ENCODE measurements around the gene FANCC. TPM values are rescaled to one million over a fixed set of nuclear protein-coding genes. Genes with fewer than 3 reads are reported as not detected.

FANCC gene
- total and polyA plus RNA-seq, 4 donors = 8.3 to 32.4 (median 11.5) TPM

- 72% methylated on average over 1 of the region's 1 CpG for WGBS
- no peak for TF ChIP-seq RXRA (IDR thresholded peaks at IDR 0.05)
- TF ChIP-seq, protein P1, sequence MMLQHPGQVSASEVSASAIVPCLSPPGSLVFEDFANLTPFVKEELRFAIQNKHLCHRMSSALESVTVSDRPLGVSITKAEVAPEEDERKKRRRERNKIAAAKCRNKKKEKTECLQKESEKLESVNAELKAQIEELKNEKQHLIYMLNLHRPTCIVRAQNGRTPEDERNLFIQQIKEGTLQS (IDR thresholded peaks at IDR 0.05) = no peak
- TF ChIP-seq HNF4A (conservative IDR thresholded peaks at IDR 0.05) = peak in 1 of 2 donors; percentile 27
- no peak for TF ChIP-seq FOXA1 (IDR thresholded peaks at IDR 0.05)
- no peaks in the 10 kb centered on the region for H3K9me3 ChIP-seq (ENCODE audit: control insufficient read depth in 4 of 4, low read length in 3 of 4)
- peak overlapping the region; percentile 25 to 34 for H3K27ac ChIP-seq (ENCODE audit: low read depth in 1 of 2, low read length in 2 of 2)
- peaks cover 6 to 50% (median 29%) of the 10 kb centered on the region in 4 donors for H3K4me1 ChIP-seq (ENCODE audit: control insufficient read depth in 4 of 4, insufficient read depth in 4 of 4, low read length in 3 of 4)
- peaks cover 8 to 69% (median 44%) of the 10 kb centered on the region in 4 donors for H3K36me3 ChIP-seq (ENCODE audit: control insufficient read depth in 4 of 4, insufficient read depth in 3 of 4, low read depth in 1 of 4, low read length in 3 of 4)
- H3K27me3 ChIP-seq (ENCODE audit: control insufficient read depth in 4 of 4, insufficient read depth in 4 of 4, low read length in 3 of 4) = no peaks in the 10 kb centered on the region
- no peak for DNase-seq (ENCODE audit: low spot score)
- no peak overlapping the region for H3K4me3 ChIP-seq (ENCODE audit: low read depth in 1 of 3, low read length in 3 of 3)
- H3K9ac ChIP-seq (ENCODE audit: low read depth in 1 of 2, low read length in 2 of 2) = no peak overlapping the region
Observed at GRCh38 chr9:95076696-95077052, 240.8 kb downstream of the FANCC start.

- peaks cover 6 to 56% (median 31%) of the 10 kb centered on the region in 4 donors for H3K4me1 ChIP-seq (ENCODE audit: control insufficient read depth in 4 of 4, insufficient read depth in 4 of 4, low read length in 3 of 4)
- TF ChIP-seq FOXA1 (IDR thresholded peaks at IDR 0.05) (no peak), NR2F2 (IDR thresholded peaks at IDR 0.05) (no peak), GABPA (IDR thresholded peaks at IDR 0.05 in 1 of 2, conservative IDR thresholded peaks at IDR 0.05 in 1 of 2) (no peak), MAX (IDR thresholded peaks at IDR 0.05) (no peak), CTCF (IDR thresholded peaks at IDR 0.05; ENCODE audit: low read depth, low read length, missing input control) (no peak)
Observed at GRCh38 chr9:95075700-95076099, 241.8 kb downstream of the FANCC start.

DNA sequence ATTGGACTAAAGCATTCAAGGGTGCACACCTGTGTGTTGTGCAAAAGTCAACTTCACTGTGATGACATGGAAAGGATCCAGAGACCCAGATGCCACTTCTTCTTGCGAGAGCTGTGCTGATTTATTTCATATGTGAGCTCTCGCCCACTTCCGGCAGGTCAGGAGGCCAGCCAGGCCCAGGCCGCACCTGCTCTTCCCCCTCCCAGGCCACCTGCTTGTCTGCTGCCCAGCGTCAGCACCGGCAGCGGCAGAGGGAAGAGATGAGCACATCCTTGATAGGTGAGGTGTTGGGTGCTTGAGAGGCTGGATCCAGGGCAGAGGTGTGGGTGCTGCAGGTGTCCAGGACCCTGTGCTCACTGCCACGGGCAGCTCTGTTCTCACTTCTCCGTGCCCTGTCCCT is 242.9 kb downstream of the FANCC start:
- DNase-seq (ENCODE audit: low spot score) = no peak
- no peaks in the 10 kb centered on the region for H3K9me3 ChIP-seq (ENCODE audit: control insufficient read depth in 4 of 4, low read length in 3 of 4)
- peak overlapping the region; percentile 14 to 17 for H3K27ac ChIP-seq (ENCODE audit: low read depth in 1 of 2, low read length in 2 of 2)
- H3K36me3 ChIP-seq (ENCODE audit: control insufficient read depth in 4 of 4, insufficient read depth in 3 of 4, low read depth in 1 of 4, low read length in 3 of 4) = peaks cover 4 to 67% (median 39%) of the 10 kb centered on the region in 4 donors
- WGBS = 51% methylated on average over 9 of the region's 9 CpGs
- no peak overlapping the region for H3K9ac ChIP-seq (ENCODE audit: low read depth in 1 of 2, low read length in 2 of 2)
- no peak overlapping the region for H3K4me3 ChIP-seq (ENCODE audit: low read depth in 1 of 3, low read length in 3 of 3)
- TF ChIP-seq FOXA2 (IDR thresholded peaks at IDR 0.05) (peak; percentile 21), EGR1 (IDR thresholded peaks at IDR 0.05; ENCODE audit: low read depth in 2 of 2) (peak in 1 of 2 donors; percentile 26), RAD21 (IDR thresholded peaks at IDR 0.05) (peak; percentile 8 to 14), FOXA1 (IDR thresholded peaks at IDR 0.05) (no peak), MAX (IDR thresholded peaks at IDR 0.05) (peak; percentile 54), GABPA (IDR thresholded peaks at IDR 0.05 in 1 of 2, conservative IDR thresholded peaks at IDR 0.05 in 1 of 2) (no peak), HNF4A (conservative IDR thresholded peaks at IDR 0.05) (peak in 1 of 2 donors; percentile 48), NR2F2 (IDR thresholded peaks at IDR 0.05) (no peak), RXRA (IDR thresholded peaks at IDR 0.05) (peak in 1 of 2 donors; percentile 64), HNF4G (IDR thresholded peaks at IDR 0.05) (no peak), SP1 (IDR thresholded peaks at IDR 0.05) (no peak), CTCF (IDR thresholded peaks at IDR 0.05; ENCODE audit: low read depth, low read length, missing input control) (no peak), YY1 (IDR thresholded peaks at IDR 0.05) (peak; percentile 19), JUND (IDR thresholded peaks at IDR 0.05) (no peak)
- H3K4me1 ChIP-seq (ENCODE audit: control insufficient read depth in 4 of 4, insufficient read depth in 4 of 4, low read length in 3 of 4) = peaks cover 8 to 66% (median 39%) of the 10 kb centered on the region in 4 donors
- no peaks in the 10 kb centered on the region for H3K27me3 ChIP-seq (ENCODE audit: control insufficient read depth in 4 of 4, insufficient read depth in 4 of 4, low read length in 3 of 4)

More at GRCh38 chr9:95075700-95076099, 241.8 kb downstream of the FANCC start:
- DNase-seq (ENCODE audit: low spot score) = no peak
- H3K4me3 ChIP-seq (ENCODE audit: low read depth in 1 of 3, low read length in 3 of 3) = no peak overlapping the region
- H3K9me3 ChIP-seq (ENCODE audit: control insufficient read depth in 4 of 4, low read length in 3 of 4) = no peaks in the 10 kb centered on the region
- H3K36me3 ChIP-seq (ENCODE audit: control insufficient read depth in 4 of 4, insufficient read depth in 3 of 4, low read depth in 1 of 4, low read length in 3 of 4) = peaks cover 4 to 66% (median 37%) of the 10 kb centered on the region in 4 donors
- no peak overlapping the region for H3K9ac ChIP-seq (ENCODE audit: low read depth in 1 of 2, low read length in 2 of 2)
- H3K27me3 ChIP-seq (ENCODE audit: control insufficient read depth in 4 of 4, insufficient read depth in 4 of 4, low read length in 3 of 4) = no peaks in the 10 kb centered on the region
- H3K27ac ChIP-seq (ENCODE audit: low read depth in 1 of 2, low read length in 2 of 2) = no peak overlapping the region
- 78% methylated on average over 7 of the region's 7 CpGs for WGBS

Data from liver (tissue), 9 donors.